Gastrocnemius medialis (tissue), 4 donors: Measurements from ENCODE around the gene RAB17. TPM values are rescaled to one million over a fixed set of nuclear protein-coding genes. Genes with fewer than 3 reads are reported as not detected.

Experiments used
- ATAC-seq, 2 donors: fragments of 150-250 bp; one replicate each; pipeline ENCODE4 v1.9.1; 2016
- DNase-seq, 2 donors: peaks; one replicate each; pipeline ENCODE4 v3.0.0-alpha.2; 2019
- H3K27ac ChIP-seq, 4 donors: fragments of 200-600 bp; sonication (generic); 1 replicate in 1 of 4; 2 replicates in 3 of 4; pipeline ENCODE4 v1.5.1; 2016 to 2018; ENCODE audit warnings: mild to moderate bottlenecking in 2 of 4, moderate library complexity in 1 of 4
- H3K27me3 ChIP-seq, 3 donors: fragments of 200-600 bp; sonication (generic) in 2 of 3; 1 replicate in 1 of 3; 2 replicates in 2 of 3; pipeline versions ENCODE4 v1.5.1 to v1.6.0; 2016 to 2019; ENCODE audit warnings: mild to moderate bottlenecking in 1 of 3, moderate library complexity in 1 of 3
- H3K36me3 ChIP-seq, 2 donors: fragments of 200-600 bp; sonication (generic) in 1 of 2; one replicate each; pipeline ENCODE4 v1.5.1; 2017 to 2018
- H3K4me1 ChIP-seq, 2 donors: fragments of 200-600 bp; sonication (generic) in 1 of 2; one replicate each; pipeline ENCODE4 v1.5.1; 2016 to 2017; ENCODE audit warnings: mild to moderate bottlenecking in 2 of 2
- H3K4me3 ChIP-seq, 4 donors: fragments of 200-600 bp; sonication (generic) in 3 of 4; 1 replicate in 1 of 4; 2 replicates in 3 of 4; pipeline ENCODE4 v1.5.1; 2016 to 2019; ENCODE audit warnings: mild to moderate bottlenecking in 2 of 4
- H3K9me3 ChIP-seq, 3 donors: fragments of 200-600 bp; sonication (generic) in 2 of 3; 1 replicate in 1 of 3; 2 replicates in 2 of 3; pipeline ENCODE4 v1.5.1; 2016 to 2019
- POLR2A ChIP-seq, 2 donors: fragments of 450-650 bp; IDR thresholded peaks; one replicate each; pipeline ENCODE4 v1.6.1; 2017; ENCODE audit warnings: antibody characterized with exemption in 2 of 2, mild to moderate bottlenecking in 2 of 2, moderate library complexity in 2 of 2
- in situ Hi-C, 4 donors: fragments of 200-750 bp; cut with MboI; loops; one replicate each; pipeline versions ENCODE4 v1.15.0 to v1.8.0; 2017; ENCODE audit warnings: low sequenced_read_pairs in 4 of 4
- intact Hi-C: fragments of 100-400 bp; cut with DNase I; formaldehyde crosslinking; loops from one replicate; pipeline ENCODE4 v1.15.1; 2023; ENCODE audit warnings: low total_unique reads
- total RNA-seq, 4 donors: library from RNA; depleted of rRNA; stranded (reverse); fragments of >200 nt; gene quantifications; one replicate each; pipeline versions ENCODE4 v1.1.0 to v1.2.3, GENCODE V29; 2016
- TF ChIP-seq, protein P1 (sequence below), 5 experiments: fragments of 450-650 bp in 3 of 5; fragments of 200-600 bp in 2 of 5; sonication (generic) in 2 of 5; IDR thresholded peaks in 4 of 5; conservative IDR thresholded peaks in 1 of 5; 1 replicate in 4 of 5; 2 replicates in 1 of 5; pipeline ENCODE4 v1.5.1; 2016 to 2019; ENCODE audit warnings: antibody characterized with exemption in 5 of 5, mild to moderate bottlenecking in 3 of 5, moderate library complexity in 3 of 5

The RAB17 gene
- total RNA-seq, 4 donors from 2014 or later, result 0.42 to 1.3 TPM; not detected in 2

DNA sequence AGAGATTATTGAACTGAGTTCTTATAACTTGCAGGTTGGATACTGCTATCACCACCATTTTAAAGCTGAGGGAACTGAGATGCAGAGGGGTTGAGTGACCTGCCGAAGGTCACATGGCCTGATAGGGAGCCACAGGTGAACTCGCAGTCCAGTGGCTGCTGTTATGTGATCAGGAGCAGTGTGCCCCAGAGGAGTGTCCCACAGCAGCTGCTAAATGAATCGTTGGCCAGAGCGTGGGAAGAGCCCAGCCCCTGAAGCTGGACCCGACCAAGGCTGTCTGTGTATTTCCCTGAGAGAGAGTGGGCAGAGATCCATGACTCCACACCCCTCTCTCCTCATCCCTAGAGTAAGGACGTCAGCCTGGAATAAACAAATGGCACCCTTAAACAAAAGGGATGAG, 50.9 kb downstream of the RAB17 start:
- Histone ChIP-seq H3K36me3 (no peaks in the 10 kb centered on the region), H3K9me3 (no peaks in the 10 kb centered on the region), H3K27ac (no peak overlapping the region), H3K4me3 (no peak overlapping the region), H3K4me1 (peaks cover 6 to 10% of the 10 kb centered on the region in 2 donors), H3K27me3 (no peaks in the 10 kb centered on the region)
- no peak for ATAC-seq
- DNase-seq, result no peak
- in situ Hi-C loops, result no loop called here
- intact Hi-C loops, result no loop called here
- no peak for TF ChIP-seq POLR2A (IDR thresholded peaks at IDR 0.05)
- TF ChIP-seq, protein P1, sequence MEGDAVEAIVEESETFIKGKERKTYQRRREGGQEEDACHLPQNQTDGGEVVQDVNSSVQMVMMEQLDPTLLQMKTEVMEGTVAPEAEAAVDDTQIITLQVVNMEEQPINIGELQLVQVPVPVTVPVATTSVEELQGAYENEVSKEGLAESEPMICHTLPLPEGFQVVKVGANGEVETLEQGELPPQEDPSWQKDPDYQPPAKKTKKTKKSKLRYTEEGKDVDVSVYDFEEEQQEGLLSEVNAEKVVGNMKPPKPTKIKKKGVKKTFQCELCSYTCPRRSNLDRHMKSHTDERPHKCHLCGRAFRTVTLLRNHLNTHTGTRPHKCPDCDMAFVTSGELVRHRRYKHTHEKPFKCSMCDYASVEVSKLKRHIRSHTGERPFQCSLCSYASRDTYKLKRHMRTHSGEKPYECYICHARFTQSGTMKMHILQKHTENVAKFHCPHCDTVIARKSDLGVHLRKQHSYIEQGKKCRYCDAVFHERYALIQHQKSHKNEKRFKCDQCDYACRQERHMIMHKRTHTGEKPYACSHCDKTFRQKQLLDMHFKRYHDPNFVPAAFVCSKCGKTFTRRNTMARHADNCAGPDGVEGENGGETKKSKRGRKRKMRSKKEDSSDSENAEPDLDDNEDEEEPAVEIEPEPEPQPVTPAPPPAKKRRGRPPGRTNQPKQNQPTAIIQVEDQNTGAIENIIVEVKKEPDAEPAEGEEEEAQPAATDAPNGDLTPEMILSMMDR (IDR thresholded peaks at IDR 0.05 in 4 of 5, conservative IDR thresholded peaks at IDR 0.05 in 1 of 5), result no peak

DNA sequence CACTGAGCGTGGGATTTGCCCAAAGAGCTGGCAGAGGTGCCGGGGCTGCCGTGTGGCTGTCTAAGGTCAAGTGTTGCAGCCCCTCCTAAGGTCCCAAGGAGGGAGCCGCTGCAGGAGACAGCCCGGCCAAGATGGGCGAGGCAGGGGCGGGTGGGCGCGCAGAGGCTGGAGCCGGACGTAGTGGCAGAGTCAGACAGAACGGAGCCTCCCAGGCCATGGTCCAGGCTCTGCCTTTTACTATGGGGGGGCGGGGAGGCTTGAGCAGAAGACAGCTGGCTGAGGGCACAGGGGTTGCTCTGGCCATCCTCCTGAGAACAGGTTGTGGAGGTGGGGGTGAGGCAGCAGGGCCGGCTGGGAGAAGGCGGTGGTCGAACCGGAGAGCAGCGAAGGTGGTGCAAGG, 51.6 kb downstream of the RAB17 start:
- in situ Hi-C loops (no loop called here), intact Hi-C loops (no loop called here)
- TF ChIP-seq, protein P1 (IDR thresholded peaks at IDR 0.05 in 4 of 5, conservative IDR thresholded peaks at IDR 0.05 in 1 of 5), result no peak
- TF ChIP-seq POLR2A (IDR thresholded peaks at IDR 0.05), result no peak
- DNase-seq (no peak), ATAC-seq (no peak)
- H3K4me1 ChIP-seq, result peaks cover 6 to 10% of the 10 kb centered on the region in 2 donors
- no peaks in the 10 kb centered on the region for H3K9me3 ChIP-seq
- H3K27ac ChIP-seq, result no peak overlapping the region
- no peaks in the 10 kb centered on the region for H3K27me3 ChIP-seq
- no peaks in the 10 kb centered on the region for H3K36me3 ChIP-seq
- no peak overlapping the region for H3K4me3 ChIP-seq

DNA sequence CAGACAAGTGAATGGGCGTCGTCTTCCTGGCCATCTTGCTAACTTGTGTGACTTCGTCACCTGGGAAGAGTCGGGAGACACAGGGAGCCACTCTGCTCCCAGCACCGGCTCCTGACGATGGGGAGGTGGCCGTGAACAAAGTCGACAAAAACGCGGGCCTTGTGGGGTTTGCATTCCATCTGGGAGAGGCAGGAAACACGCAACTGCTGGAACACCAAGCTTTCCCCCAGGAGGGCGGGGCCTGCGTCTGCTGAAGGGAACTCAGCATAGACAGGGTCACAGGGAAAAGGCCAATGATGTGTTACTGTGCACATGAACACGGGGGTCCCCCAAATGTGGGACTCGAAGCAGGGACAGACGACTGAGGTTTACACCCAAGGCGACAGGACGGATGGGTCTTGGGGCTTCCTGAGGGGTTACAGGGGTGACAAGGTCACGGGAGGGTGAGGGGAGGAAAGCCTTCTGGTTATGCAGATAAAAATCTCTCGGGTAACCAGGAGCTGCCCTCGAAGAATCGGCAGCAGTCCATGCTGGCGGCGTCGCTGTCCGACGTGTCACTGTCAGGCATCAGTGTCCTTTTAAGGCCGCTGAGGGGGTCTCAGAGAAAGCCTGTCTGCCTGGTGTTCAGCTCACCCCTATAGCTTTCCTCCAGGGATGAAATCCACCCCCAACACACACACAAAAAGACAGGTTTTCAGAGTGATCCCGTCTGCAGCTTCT, 52.4 kb downstream of the RAB17 start:
- Histone ChIP-seq H3K4me1 (peaks cover 6 to 10% of the 10 kb centered on the region in 2 donors), H3K27me3 (no peaks in the 10 kb centered on the region), H3K36me3 (no peaks in the 10 kb centered on the region), H3K27ac (no peak overlapping the region), H3K9me3 (no peaks in the 10 kb centered on the region), H3K4me3 (no peak overlapping the region)
- TF ChIP-seq, protein P1 (IDR thresholded peaks at IDR 0.05 in 4 of 5, conservative IDR thresholded peaks at IDR 0.05 in 1 of 5), result no peak
- TF ChIP-seq POLR2A (IDR thresholded peaks at IDR 0.05), result no peak
- no peak for DNase-seq
- no peak for ATAC-seq
- in situ Hi-C loops (no loop called here), intact Hi-C loops (no loop called here)

DNA sequence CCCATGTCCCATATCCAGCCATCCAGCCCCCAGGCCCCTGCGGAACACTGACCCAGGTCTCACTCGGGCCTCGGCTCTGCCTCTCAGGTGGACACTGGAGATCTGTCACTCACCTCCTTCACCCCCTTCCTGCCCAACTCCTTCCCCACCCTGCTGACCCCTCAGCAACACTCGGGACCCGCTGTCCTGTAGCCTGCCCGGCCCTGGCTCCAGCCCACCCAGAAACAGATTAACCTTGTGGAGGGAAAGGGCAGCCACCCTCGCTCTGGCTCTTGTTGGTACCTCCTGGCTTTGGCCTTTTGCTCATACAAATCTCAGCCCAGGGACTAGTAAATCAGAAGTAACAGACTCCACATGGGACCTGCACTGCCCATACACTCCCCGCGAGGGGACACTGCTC, 53.9 kb downstream of the RAB17 start:
- in situ Hi-C loops, result no loop called here
- ATAC-seq (no peak), DNase-seq (no peak)
- TF ChIP-seq, protein P1 (IDR thresholded peaks at IDR 0.05 in 4 of 5, conservative IDR thresholded peaks at IDR 0.05 in 1 of 5), result no peak
- TF ChIP-seq POLR2A (IDR thresholded peaks at IDR 0.05), result no peak
- H3K4me3 ChIP-seq, result no peak overlapping the region
- H3K27me3 ChIP-seq, result no peaks in the 10 kb centered on the region
- no peaks in the 10 kb centered on the region for H3K36me3 ChIP-seq
- peaks cover 6 to 10% of the 10 kb centered on the region in 2 donors for H3K4me1 ChIP-seq
- no peak overlapping the region for H3K27ac ChIP-seq
- intact Hi-C loops, result no loop called here
- no peaks in the 10 kb centered on the region for H3K9me3 ChIP-seq

DNA sequence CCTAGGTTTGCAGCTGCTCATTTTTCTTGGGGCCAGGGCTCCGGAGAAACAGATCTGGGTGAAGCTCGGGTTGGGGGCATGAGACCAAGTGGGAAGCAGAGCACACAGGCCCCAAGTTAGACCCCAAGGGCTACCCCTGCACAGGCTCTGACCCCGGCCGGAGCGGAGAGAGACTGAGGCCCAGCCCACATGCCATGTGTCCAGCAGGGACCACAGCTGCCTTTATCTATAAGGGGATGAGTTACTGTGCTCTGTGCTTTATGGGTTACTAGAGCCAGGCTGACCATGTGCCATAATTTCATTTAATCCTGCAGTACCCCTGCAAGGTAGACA, 54.5 kb downstream of the RAB17 start:
- Histone ChIP-seq H3K9me3 (no peaks in the 10 kb centered on the region), H3K36me3 (no peaks in the 10 kb centered on the region), H3K27ac (no peak overlapping the region), H3K4me3 (no peak overlapping the region), H3K27me3 (no peaks in the 10 kb centered on the region), H3K4me1 (peaks cover 2 to 6% of the 10 kb centered on the region in 2 donors)
- intact Hi-C loops (no loop called here), in situ Hi-C loops (no loop called here)
- DNase-seq (no peak), ATAC-seq (no peak)
- no peak for TF ChIP-seq POLR2A (IDR thresholded peaks at IDR 0.05)
- TF ChIP-seq, protein P1 (IDR thresholded peaks at IDR 0.05 in 4 of 5, conservative IDR thresholded peaks at IDR 0.05 in 1 of 5), result no peak
